ENCODE results near the gene RIN1. TPM values are rescaled to one million over a fixed set of nuclear protein-coding genes. Genes with fewer than 3 reads are reported as not detected.

Gene RIN1
- total and polyA plus RNA-seq, 10 donors = 2.3 to 10.9 (median 7.6) TPM

GRCh38 chr11:66347425-66348276 lies 11.4 kb upstream of the RIN1 start, which contains the start of gene B4GAT1:
B4GAT1 (minus strand) TSS chr11:66347629; CDS start chr11:66347545, 84 bp downstream.
- DNase-seq = peak; percentile 88
- Histone ChIP-seq H3K36me3 (peaks cover 0 to 5% (median 0%) of the 10 kb centered on the region in 6 donors), H3K9me3 (no peaks in the 10 kb centered on the region), H3K4me3 (peak within 1 kb of the TSS; percentile 61 to 90 (median 86)), H3K27ac (peak within 1 kb of the TSS; percentile 55 to 89 (median 82)), H3K4me1 (peaks cover 34 to 63% (median 49%) of the 10 kb centered on the region in 6 donors), H3K27me3 (replicated peaks in 1 of 7) (peaks cover 0 to 5% (median 0%) of the 10 kb centered on the region in 7 donors)
- 0 to 1% (median 0%) methylated on average over 28 to 99 of the region's 101 CpGs for WGBS, 5 donors
- intact Hi-C loops (cut with DNase I; ENCODE audit: low total_unique reads) = no loop called here
- TF ChIP-seq POLR2A (IDR thresholded peaks at IDR 0.05) (no peak), POLR2AphosphoS5 (IDR thresholded peaks at IDR 0.05) (peak; percentile 49 to 72 (median 70)), CTCF (IDR thresholded peaks at IDR 0.05 in 8 of 11, conservative IDR thresholded peaks at IDR 0.05 in 3 of 11) (no peak)

DNA sequence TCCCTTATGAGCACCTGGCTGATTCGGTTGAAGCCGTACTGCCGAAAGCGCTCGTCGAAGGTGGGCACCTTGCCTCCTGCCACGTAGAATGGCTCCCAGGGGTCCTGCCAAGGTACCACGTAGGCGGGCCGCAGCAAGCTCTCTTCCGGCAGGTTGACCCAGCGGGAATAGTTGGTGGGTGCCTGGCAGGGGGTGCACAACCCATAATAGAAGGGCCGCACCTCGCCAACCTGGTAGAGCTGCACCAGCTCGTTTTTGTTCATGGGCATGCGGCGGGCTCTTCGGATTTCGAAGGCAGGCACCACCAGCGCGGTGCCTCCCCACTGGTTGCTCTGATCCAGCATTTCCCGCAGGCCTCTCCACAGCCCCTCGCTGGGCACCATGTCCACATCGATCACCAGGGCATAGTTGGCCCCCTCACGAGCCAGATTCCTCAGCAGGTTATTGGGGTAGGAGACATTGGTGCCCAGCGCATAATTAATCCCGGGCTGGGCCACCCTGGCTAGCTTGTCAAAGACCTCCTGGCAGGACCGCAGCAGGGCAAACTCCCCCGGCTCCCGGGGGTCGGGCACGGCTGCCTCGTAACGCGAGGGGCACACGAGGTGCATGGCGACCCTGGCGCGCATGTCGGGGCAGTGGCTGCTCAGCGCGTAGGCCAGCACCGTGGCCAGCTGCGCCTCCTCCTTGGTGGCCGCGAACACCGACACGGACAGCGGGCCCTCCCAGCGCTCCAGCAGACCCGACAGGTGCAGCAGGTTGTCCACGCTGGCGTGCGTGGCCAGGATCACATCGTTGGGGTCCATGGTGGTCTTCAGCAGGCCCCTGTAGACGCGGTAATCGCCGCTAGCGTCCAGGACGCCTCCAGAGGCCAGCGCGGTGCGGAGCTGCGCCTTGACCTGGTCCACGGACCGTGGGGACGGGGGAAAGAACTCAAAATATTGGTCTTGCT lies 10.5 kb upstream of the RIN1 start:
- H3K9me3 ChIP-seq = no peaks in the 10 kb centered on the region
- H3K4me3 ChIP-seq = peak overlapping the region; percentile 61 to 90 (median 86)
- intact Hi-C loops (cut with DNase I; ENCODE audit: low total_unique reads) = no loop called here
- H3K27me3 ChIP-seq (replicated peaks in 1 of 7) = peaks cover 0 to 5% (median 0%) of the 10 kb centered on the region in 7 donors
- 31 to 48% (median 33%) methylated on average over 35 to 68 of the region's 68 CpGs for WGBS, 5 donors
- H3K27ac ChIP-seq = peak overlapping the region; percentile 55 to 89 (median 82)
- peaks cover 34 to 70% (median 49%) of the 10 kb centered on the region in 6 donors for H3K4me1 ChIP-seq
- H3K36me3 ChIP-seq = peaks cover 0 to 14% (median 5%) of the 10 kb centered on the region in 6 donors
- DNase-seq = peak; percentile 80
- TF ChIP-seq POLR2A (IDR thresholded peaks at IDR 0.05) (no peak), CTCF (IDR thresholded peaks at IDR 0.05 in 8 of 11, conservative IDR thresholded peaks at IDR 0.05 in 3 of 11) (no peak)

DNA sequence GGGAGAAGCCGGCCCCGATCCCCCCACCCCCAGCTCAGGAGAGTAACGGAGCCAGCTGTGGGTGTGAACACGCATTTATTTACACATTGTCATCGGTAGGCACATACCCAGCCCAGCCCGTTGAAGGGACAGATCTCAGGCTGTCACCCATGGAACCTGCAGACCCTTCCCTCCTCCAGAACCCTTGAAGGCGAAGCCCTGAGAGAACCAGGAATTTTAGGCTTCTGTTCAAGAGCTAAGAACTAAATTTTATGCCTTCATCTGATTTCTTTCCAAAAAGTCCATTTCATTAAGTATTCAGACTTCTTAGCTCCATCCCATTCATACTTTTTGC lies 9.0 kb upstream of the RIN1 start:
- Histone ChIP-seq H3K27ac (peak overlapping the region in 7 of 8 donors; percentile 72 to 92 (median 85)), H3K4me3 (peak overlapping the region; percentile 90 to 99 (median 98)), H3K36me3 (peaks cover 6 to 29% (median 20%) of the 10 kb centered on the region in 6 donors), H3K9me3 (no peaks in the 10 kb centered on the region), H3K4me1 (peaks cover 34 to 70% (median 49%) of the 10 kb centered on the region in 6 donors), H3K27me3 (replicated peaks in 1 of 7) (peaks cover 0 to 5% (median 0%) of the 10 kb centered on the region in 7 donors)
- no peak for TF ChIP-seq CTCF (IDR thresholded peaks at IDR 0.05 in 8 of 11, conservative IDR thresholded peaks at IDR 0.05 in 3 of 11)
- TF ChIP-seq POLR2AphosphoS5 (IDR thresholded peaks at IDR 0.05) = no peak
- TF ChIP-seq POLR2A (IDR thresholded peaks at IDR 0.05) = no peak
- intact Hi-C loops (cut with DNase I; ENCODE audit: low total_unique reads) = no loop called here
- no peak for DNase-seq
- 8 to 27% (median 13%) methylated on average over 5 to 7 of the region's 7 CpGs for WGBS, 5 donors
